H9 (cell line): ENCODE measurements around the gene ARHGEF12. TPM values are rescaled to one million over a fixed set of nuclear protein-coding genes. Genes with fewer than 3 reads are reported as not detected.

ENCODE experiments used
- DNase-seq: peaks from one replicate; pipeline ENCODE4 v3.0.0-alpha.2; 2017
- H2AFZ ChIP-seq: one replicate; pipeline ENCODE4 v1.6.1; 2013; ENCODE audit warnings: mild to moderate bottlenecking, low read length, control low read depth, moderate library complexity
- H2AK5ac ChIP-seq: 2 replicates; pipeline ENCODE4 v1.6.1; 2013; ENCODE audit warnings: low read length, control low read depth, mixed read lengths; ENCODE audit not compliant: insufficient read length
- H2BK120ac ChIP-seq: one replicate; pipeline ENCODE4 v1.6.1; 2013; ENCODE audit warnings: low read depth, mild to moderate bottlenecking, low read length, control low read depth, inconsistent platforms; ENCODE audit not compliant: poor library complexity, severe bottlenecking
- H2BK12ac ChIP-seq: 2 replicates; pipeline ENCODE4 v1.6.1; 2013; ENCODE audit warnings: low read length, control low read depth, mixed read lengths, low read depth; ENCODE audit not compliant: insufficient read length
- H2BK15ac ChIP-seq: 2 replicates; pipeline ENCODE4 v1.6.1; 2013; ENCODE audit warnings: low read depth, low read length, control low read depth
- H2BK20ac ChIP-seq: one replicate; pipeline ENCODE4 v1.6.1; 2013; ENCODE audit warnings: low read depth, mild to moderate bottlenecking, low read length, control low read depth, inconsistent platforms; ENCODE audit not compliant: poor library complexity, severe bottlenecking
- H2BK5ac ChIP-seq: 2 replicates; pipeline ENCODE4 v1.6.1; 2013; ENCODE audit warnings: low read length, control low read depth, mixed read lengths; ENCODE audit not compliant: insufficient read length
- H3K14ac ChIP-seq: 2 replicates; pipeline ENCODE4 v1.6.1; 2013; ENCODE audit warnings: low read length, control low read depth; ENCODE audit not compliant: insufficient read depth
- H3K18ac ChIP-seq: 2 replicates; pipeline ENCODE4 v1.6.1; 2013; ENCODE audit warnings: low read depth, mild to moderate bottlenecking, mixed read lengths, low read length, control low read depth; ENCODE audit not compliant: insufficient read length
- H3K23ac ChIP-seq: 2 replicates; pipeline ENCODE4 v1.6.1; 2013; ENCODE audit warnings: low read length, control low read depth, mixed read lengths, low read depth; ENCODE audit not compliant: insufficient read length
- H3K23me2 ChIP-seq: 2 replicates; pipeline ENCODE4 v1.6.1; 2013; ENCODE audit warnings: low read depth, mild to moderate bottlenecking, mixed read lengths, low read length, control low read depth; ENCODE audit not compliant: insufficient read length, poor library complexity, severe bottlenecking
- H3K27ac ChIP-seq: 2 replicates; pipeline ENCODE4 v1.5.1; 2013; ENCODE audit warnings: low read length, control low read depth, mixed read lengths, low read depth; ENCODE audit not compliant: insufficient read length
- H3K27me3 ChIP-seq: 2 replicates; pipeline ENCODE4 v1.6.1; 2013; ENCODE audit warnings: low read length, control low read depth, inconsistent platforms; ENCODE audit not compliant: insufficient read depth
- H3K4ac ChIP-seq: 2 replicates; pipeline ENCODE4 v1.6.1; 2013; ENCODE audit warnings: low read depth, mild to moderate bottlenecking, control low read depth, inconsistent platforms, low read length, moderate library complexity
- H3K4me1 ChIP-seq: 2 replicates; pipeline ENCODE4 v1.6.1; 2013; ENCODE audit warnings: low read length, control low read depth, inconsistent platforms; ENCODE audit not compliant: insufficient read depth
- H3K4me2 ChIP-seq: 2 replicates; pipeline ENCODE4 v1.6.1; 2013; ENCODE audit warnings: low read length, control low read depth, mixed read lengths; ENCODE audit not compliant: insufficient read length, insufficient read depth
- H3K56ac ChIP-seq: 2 replicates; pipeline ENCODE4 v1.6.1; 2013; ENCODE audit warnings: low read depth, mild to moderate bottlenecking, mixed read lengths, low read length, control low read depth; ENCODE audit not compliant: insufficient read length
- H3K79me1 ChIP-seq: 2 replicates; pipeline ENCODE4 v1.6.1; 2013; ENCODE audit warnings: low read depth, mild to moderate bottlenecking, moderate library complexity, low read length, control low read depth, inconsistent platforms; ENCODE audit not compliant: insufficient read depth, poor library complexity, severe bottlenecking
- H3K79me2 ChIP-seq: 2 replicates; pipeline ENCODE4 v1.6.1; 2013; ENCODE audit warnings: low read length, control low read depth, inconsistent platforms; ENCODE audit not compliant: insufficient read depth
- H3K9ac ChIP-seq: 2 replicates; pipeline ENCODE4 v1.6.1; 2013; ENCODE audit warnings: low read length, control low read depth, mixed read lengths; ENCODE audit not compliant: insufficient read length; ENCODE audit errors: extremely low read depth
- H3K9me3 ChIP-seq: one replicate; pipeline ENCODE4 v1.6.1; 2013; ENCODE audit warnings: low read depth, low read length, inconsistent platforms; ENCODE audit not compliant: control insufficient read depth
- H3T11ph ChIP-seq: one replicate; pipeline ENCODE4 v1.6.1; 2013; ENCODE audit warnings: mild to moderate bottlenecking, low read length, control low read depth, inconsistent platforms
- H4K20me1 ChIP-seq: one replicate; pipeline ENCODE4 v1.6.1; 2013; ENCODE audit not compliant: control insufficient read depth, insufficient read length, insufficient read depth
- H4K5ac ChIP-seq: 2 replicates; pipeline ENCODE4 v1.6.1; 2013; ENCODE audit warnings: low read depth, mild to moderate bottlenecking, mixed read lengths, low read length, control low read depth; ENCODE audit not compliant: insufficient read length
- H4K8ac ChIP-seq: replicated peaks from 2 replicates; pipeline ENCODE4 v1.6.1; 2013; ENCODE audit warnings: low read length, control low read depth, mixed read lengths, low read depth; ENCODE audit not compliant: insufficient read length
- H4K91ac ChIP-seq: 2 replicates; pipeline ENCODE4 v1.6.1; 2013; ENCODE audit warnings: low read depth, mild to moderate bottlenecking, moderate library complexity, mixed read lengths, low read length, control low read depth; ENCODE audit not compliant: insufficient read length
- H3K27ac Mint-ChIP-seq, 3 experiments: 2 replicates in 2 of 3; 3 replicates in 1 of 3; pipeline ENCODE4 v1.8.0; 2020 to 2021; ENCODE audit warnings: mixed read lengths in 3 of 3, mild to moderate bottlenecking in 1 of 3, moderate library complexity in 1 of 3
- H3K27me3 Mint-ChIP-seq: 2 replicates; pipeline ENCODE4 v1.8.0; 2021; ENCODE audit warnings: low read depth, mild to moderate bottlenecking, moderate library complexity, mixed read lengths
- H3K36me3 Mint-ChIP-seq, 3 experiments: 2 replicates in 2 of 3; 3 replicates in 1 of 3; pipeline ENCODE4 v1.8.0; 2020 to 2021; ENCODE audit warnings: low read depth in 3 of 3, mixed read lengths in 3 of 3; ENCODE audit not compliant: insufficient read depth in 1 of 3
- H3K4me1 Mint-ChIP-seq, 2 experiments: 2 replicates each; pipeline ENCODE4 v1.8.0; 2020; ENCODE audit warnings: mixed read lengths in 2 of 2
- H3K4me3 Mint-ChIP-seq, 2 experiments: 2 replicates in 1 of 2; 3 replicates in 1 of 2; pipeline ENCODE4 v1.8.0; 2020 to 2021; ENCODE audit warnings: mild to moderate bottlenecking in 2 of 2, mixed read lengths in 2 of 2, moderate library complexity in 1 of 2
- H3K9me3 Mint-ChIP-seq, 2 experiments: 2 replicates in 1 of 2; 3 replicates in 1 of 2; pipeline ENCODE4 v1.8.0; 2020; ENCODE audit warnings: mild to moderate bottlenecking in 2 of 2, mixed read lengths in 2 of 2, moderate library complexity in 1 of 2
- CTCF ChIP-seq: fragments of 200-600 bp; sonication (generic); conservative IDR thresholded peaks from 3 replicates; pipeline ENCODE4 v1.8.0; 2021; ENCODE audit warnings: antibody characterized with exemption, mild to moderate bottlenecking
- WGBS: extraction: QIAGEN DNeasy Blood & Tissue Kit; methylation state at CpG from one replicate; pipeline ENCODE4 v1.1.7; 2013; ENCODE audit warnings: missing lambda C conversion rate, low lambda C conversion rate, mixed read lengths; ENCODE audit not compliant: insufficient read length; ENCODE audit errors: extremely low coverage; 5-methylcytosine and 5-hydroxymethylcytosine counted together
- total RNA-seq: library from RNA; stranded (reverse); gene quantifications from 2 replicates; pipeline ENCODE4 v1.2.1, GENCODE V29; 2021

The ARHGEF12 gene
- total RNA-seq, 1 experiment from 2014 or later = 27.0 TPM

DNA sequence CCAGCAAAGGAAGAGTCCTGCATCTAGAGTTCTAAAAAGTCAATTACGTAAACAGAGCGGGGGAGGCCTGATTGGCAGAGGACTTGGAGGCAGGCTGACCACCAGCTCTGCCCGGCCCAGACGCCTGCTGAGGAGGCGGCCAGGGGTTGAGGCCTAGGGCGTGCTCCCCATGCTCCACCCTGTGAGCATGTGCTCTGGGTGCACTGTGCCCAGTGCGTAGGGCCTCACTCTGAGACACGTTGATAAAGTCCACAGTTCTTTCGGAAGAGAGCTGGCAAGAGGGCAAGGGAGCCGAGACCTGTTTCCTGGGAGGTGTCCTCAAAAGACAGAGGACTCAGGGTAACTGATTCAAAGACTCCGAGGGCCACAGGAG lies 200.6 kb downstream of the ARHGEF12 start:
- no peak overlapping the region for H3K27ac ChIP-seq
- H3K9me3 Mint-ChIP-seq = no peaks in the 10 kb centered on the region

More for the DNA sequence above, 200.6 kb downstream of the ARHGEF12 start:
- Histone ChIP-seq H2BK5ac (no peak overlapping the region), H3K79me1 (no peaks in the 10 kb centered on the region), H3K4me2 (no peak overlapping the region), H3K23me2 (no peaks in the 10 kb centered on the region), H2AK5ac (no peak overlapping the region), H2AFZ (no peak overlapping the region), H4K5ac (no peak overlapping the region), H3K4ac (no peak overlapping the region), H3K23ac (no peak overlapping the region), H2BK15ac (no peak overlapping the region), H4K91ac (no peak overlapping the region), H3K18ac (no peak overlapping the region), H3K9ac (no peak overlapping the region), H3K27me3 (no peaks in the 10 kb centered on the region), H4K8ac (no peak overlapping the region), H2BK20ac (no peak overlapping the region), H3K9me3 (no peaks in the 10 kb centered on the region), H3T11ph (no peak overlapping the region), H3K14ac (no peak overlapping the region), H3K56ac (no peak overlapping the region), H2BK120ac (no peak overlapping the region), H4K20me1 (no peaks in the 10 kb centered on the region), H3K79me2 (no peaks in the 10 kb centered on the region), H3K4me1 (no peaks in the 10 kb centered on the region), H2BK12ac (no peak overlapping the region)
- H3K4me3 Mint-ChIP-seq = no peak overlapping the region
- no peak overlapping the region; a peak in 1 of 7 replicates for H3K27ac Mint-ChIP-seq
- H3K36me3 Mint-ChIP-seq = no peaks in the 10 kb centered on the region
- H3K4me1 Mint-ChIP-seq = peaks cover 20 to 50% of the 10 kb centered on the region in 2 experiments
- no CpG with 5 or more reads among the region's 11 CpGs for WGBS
- H3K27me3 Mint-ChIP-seq = peaks cover 4% of the 10 kb centered on the region
- no peak for TF ChIP-seq CTCF
- no peak for DNase-seq
